ENCODE data around the gene MAPT. TPM values are rescaled to one million over a fixed set of nuclear protein-coding genes. Genes with fewer than 3 reads are reported as not detected.
"Not testable (repeated sequence)": the region's sequence is repeated elsewhere in the genome, so short reads cannot be mapped to it uniquely, and the experiment has no call there.

Gene MAPT
- total RNA-seq, 6 donors from 2014 or later, result 2.1 to 3.7 (median 2.8) TPM

DNA sequence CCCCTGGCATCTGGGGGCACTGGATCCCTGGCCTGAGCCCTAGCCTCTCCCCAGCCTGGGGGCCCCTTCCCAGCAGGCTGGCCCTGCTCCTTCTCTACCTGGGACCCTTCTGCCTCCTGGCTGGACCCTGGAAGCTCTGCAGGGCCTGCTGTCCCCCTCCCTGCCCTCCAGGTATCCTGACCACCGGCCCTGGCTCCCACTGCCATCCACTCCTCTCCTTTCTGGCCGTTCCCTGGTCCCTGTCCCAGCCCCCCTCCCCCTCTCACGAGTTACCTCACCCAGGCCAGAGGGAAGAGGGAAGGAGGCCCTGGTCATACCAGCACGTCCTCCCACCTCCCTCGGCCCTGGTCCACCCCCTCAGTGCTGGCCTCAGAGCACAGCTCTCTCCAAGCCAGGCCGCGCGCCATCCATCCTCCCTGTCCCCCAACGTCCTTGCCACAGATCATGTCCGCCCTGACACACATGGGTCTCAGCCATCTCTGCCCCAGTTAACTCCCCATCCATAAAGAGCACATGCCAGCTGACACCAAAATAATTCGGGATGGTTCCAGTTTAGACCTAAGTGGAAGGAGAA lies 118.2 kb downstream of the MAPT start:
- Histone ChIP-seq H3K4me1 (peaks cover 0 to 4% (median 1%) of the 10 kb centered on the region in 4 donors), H3K27ac (no peak overlapping the region), H3K36me3 (no peaks in the 10 kb centered on the region), H3K9me3 (no peaks in the 10 kb centered on the region), H3K27me3 (no peaks in the 10 kb centered on the region), H3K4me3 (no peak overlapping the region)
- WGBS, 2 donors, result 72 to 89% methylated on average over 9 to 11 of the region's 11 CpGs
- ATAC-seq (ENCODE audit: low FRiP score in 2 of 2), result no peak
- DNase-seq, result no peak
- TF ChIP-seq, protein P1, sequence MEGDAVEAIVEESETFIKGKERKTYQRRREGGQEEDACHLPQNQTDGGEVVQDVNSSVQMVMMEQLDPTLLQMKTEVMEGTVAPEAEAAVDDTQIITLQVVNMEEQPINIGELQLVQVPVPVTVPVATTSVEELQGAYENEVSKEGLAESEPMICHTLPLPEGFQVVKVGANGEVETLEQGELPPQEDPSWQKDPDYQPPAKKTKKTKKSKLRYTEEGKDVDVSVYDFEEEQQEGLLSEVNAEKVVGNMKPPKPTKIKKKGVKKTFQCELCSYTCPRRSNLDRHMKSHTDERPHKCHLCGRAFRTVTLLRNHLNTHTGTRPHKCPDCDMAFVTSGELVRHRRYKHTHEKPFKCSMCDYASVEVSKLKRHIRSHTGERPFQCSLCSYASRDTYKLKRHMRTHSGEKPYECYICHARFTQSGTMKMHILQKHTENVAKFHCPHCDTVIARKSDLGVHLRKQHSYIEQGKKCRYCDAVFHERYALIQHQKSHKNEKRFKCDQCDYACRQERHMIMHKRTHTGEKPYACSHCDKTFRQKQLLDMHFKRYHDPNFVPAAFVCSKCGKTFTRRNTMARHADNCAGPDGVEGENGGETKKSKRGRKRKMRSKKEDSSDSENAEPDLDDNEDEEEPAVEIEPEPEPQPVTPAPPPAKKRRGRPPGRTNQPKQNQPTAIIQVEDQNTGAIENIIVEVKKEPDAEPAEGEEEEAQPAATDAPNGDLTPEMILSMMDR (IDR thresholded peaks at IDR 0.05), result no peak
- TF ChIP-seq POLR2A (IDR thresholded peaks at IDR 0.05), result no peak
- TF ChIP-seq POLR2AphosphoS5 (IDR thresholded peaks at IDR 0.05), result no peak
- TF ChIP-seq EP300 (IDR thresholded peaks at IDR 0.05), result no peak

DNA sequence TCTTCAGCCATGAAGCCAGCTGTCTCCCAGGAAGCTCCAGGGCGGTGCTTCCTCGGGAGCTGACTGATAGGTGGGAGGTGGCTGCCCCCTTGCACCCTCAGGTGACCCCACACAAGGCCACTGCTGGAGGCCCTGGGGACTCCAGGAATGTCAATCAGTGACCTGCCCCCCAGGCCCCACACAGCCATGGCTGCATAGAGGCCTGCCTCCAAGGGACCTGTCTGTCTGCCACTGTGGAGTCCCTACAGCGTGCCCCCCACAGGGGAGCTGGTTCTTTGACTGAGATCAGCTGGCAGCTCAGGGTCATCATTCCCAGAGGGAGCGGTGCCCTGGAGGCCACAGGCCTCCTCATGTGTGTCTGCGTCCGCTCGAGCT lies 118.8 kb downstream of the MAPT start:
- H3K36me3 ChIP-seq, result no peaks in the 10 kb centered on the region
- no peaks in the 10 kb centered on the region for H3K27me3 ChIP-seq
- DNase-seq, result no peak
- peaks cover 0 to 4% (median 3%) of the 10 kb centered on the region in 4 donors for H3K4me1 ChIP-seq
- no peak overlapping the region for H3K4me3 ChIP-seq
- peak in 1 of 2 donors; percentile 32 for ATAC-seq (ENCODE audit: low FRiP score in 2 of 2)
- H3K9me3 ChIP-seq, result no peaks in the 10 kb centered on the region
- WGBS, 2 donors, result 96% methylated on average over 7 of the region's 7 CpGs; no CpG with 5 or more reads in 1 of the 2 donors
- no peak for TF ChIP-seq POLR2AphosphoS5 (IDR thresholded peaks at IDR 0.05)
- TF ChIP-seq POLR2A (IDR thresholded peaks at IDR 0.05), result no peak
- TF ChIP-seq EP300 (IDR thresholded peaks at IDR 0.05), result no peak
- TF ChIP-seq, protein P1 (IDR thresholded peaks at IDR 0.05), result no peak
- H3K27ac ChIP-seq, result no peak overlapping the region

DNA sequence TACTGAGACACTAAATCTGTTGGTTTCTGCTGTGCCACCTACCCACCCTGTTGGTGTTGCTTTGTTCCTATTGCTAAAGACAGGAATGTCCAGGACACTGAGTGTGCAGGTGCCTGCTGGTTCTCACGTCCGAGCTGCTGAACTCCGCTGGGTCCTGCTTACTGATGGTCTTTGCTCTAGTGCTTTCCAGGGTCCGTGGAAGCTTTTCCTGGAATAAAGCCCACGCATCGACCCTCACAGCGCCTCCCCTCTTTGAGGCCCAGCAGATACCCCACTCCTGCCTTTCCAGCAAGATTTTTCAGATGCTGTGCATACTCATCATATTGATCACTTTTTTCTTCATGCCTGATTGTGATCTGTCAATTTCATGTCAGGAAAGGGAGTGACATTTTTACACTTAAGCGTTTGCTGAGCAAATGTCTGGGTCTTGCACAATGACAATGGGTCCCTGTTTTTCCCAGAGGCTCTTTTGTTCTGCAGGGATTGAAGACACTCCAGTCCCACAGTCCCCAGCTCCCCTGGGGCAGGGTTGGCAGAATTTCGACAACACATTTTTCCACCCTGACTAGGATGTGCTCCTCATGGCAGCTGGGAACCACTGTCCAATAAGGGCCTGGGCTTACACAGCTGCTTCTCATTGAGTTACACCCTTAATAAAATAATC lies 119.3 kb downstream of the MAPT start:
- ATAC-seq (ENCODE audit: low FRiP score in 2 of 2) (no peak), DNase-seq (no peak)

DNA sequence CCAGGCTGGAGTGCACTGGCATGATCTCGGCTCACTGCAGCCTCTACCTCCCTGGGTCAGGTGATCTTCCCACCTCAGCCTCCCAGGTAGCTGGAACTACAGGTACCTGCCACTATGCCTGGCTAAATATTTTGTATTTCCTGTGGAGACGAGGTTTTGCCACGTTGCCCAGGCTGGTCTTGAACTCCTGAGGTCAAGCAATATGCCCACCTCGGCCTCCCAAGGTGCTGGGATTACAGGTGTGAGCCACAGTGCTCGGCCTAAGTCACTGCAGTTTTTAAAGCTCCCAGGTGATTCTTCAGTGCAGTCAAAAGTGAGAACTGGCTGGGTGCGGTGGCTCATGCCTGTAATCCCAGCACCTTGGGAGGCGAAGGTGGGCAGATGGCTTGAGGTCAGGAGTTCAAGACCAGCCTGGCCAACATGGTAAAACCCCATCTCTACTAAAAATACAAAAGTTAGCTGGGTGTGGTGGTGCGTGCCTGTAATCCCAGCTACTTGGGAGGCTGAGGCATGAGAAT lies 125.1 kb downstream of the MAPT start:
- not testable (repeated sequence) for H3K9me3 ChIP-seq; DNase-seq; ATAC-seq (ENCODE audit: low FRiP score in 2 of 2); H3K4me1 ChIP-seq; H3K36me3 ChIP-seq; H3K4me3 ChIP-seq; H3K27me3 ChIP-seq
- 85 to 92% methylated on average over 7 to 8 of the region's 8 CpGs for WGBS, 2 donors
- H3K27ac ChIP-seq, result peak overlapping the region in 2 of 4 donors; percentile 21 to 44

More for the DNA sequence above, 119.3 kb downstream of the MAPT start:
- H3K27me3 ChIP-seq, result no peaks in the 10 kb centered on the region
- TF ChIP-seq POLR2A (IDR thresholded peaks at IDR 0.05) (no peak), POLR2AphosphoS5 (IDR thresholded peaks at IDR 0.05) (no peak)
- TF ChIP-seq, protein P1 (IDR thresholded peaks at IDR 0.05), result no peak
- H3K4me3 ChIP-seq, result no peak overlapping the region
- no peak overlapping the region for H3K27ac ChIP-seq
- H3K4me1 ChIP-seq, result peaks cover 0 to 6% (median 5%) of the 10 kb centered on the region in 4 donors
- no peaks in the 10 kb centered on the region for H3K9me3 ChIP-seq
- WGBS, 2 donors, result 80 to 81% methylated on average over 9 of the region's 9 CpGs
- no peaks in the 10 kb centered on the region for H3K36me3 ChIP-seq

DNA sequence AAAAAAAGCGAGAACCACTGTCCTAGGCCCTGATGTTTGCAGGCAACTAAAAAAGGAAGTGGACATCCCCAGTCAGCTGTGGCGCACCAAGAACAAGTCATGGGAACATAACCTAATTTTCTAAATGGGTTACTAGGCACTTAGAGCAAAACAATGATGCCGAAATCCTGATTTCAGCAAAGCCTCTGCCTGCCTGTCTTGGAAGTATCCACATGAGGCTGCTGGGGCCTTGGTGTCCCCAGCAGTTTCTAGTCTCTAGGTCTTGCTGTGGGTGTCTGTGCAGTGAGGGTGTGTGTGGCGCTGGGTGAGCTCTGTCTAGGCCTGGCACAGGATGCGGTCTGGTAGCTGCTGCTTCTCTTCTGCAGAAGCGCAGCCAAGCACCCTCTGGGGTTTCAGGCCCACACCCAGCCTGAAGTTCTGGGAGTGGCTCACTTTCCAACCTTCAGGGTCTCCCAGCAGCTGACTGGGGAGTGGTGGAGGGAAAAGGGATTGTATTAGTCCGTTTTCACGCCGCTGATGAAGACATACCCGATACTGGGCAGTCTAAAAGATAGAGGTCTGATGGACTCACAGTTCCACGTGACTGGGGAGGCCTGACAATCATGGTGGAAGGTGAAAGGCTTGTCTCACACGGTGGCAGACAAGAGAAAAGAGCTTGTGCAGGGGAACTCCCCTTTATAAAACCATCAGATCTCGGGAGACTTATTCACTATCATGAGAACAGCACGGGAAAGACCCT lies 125.8 kb downstream of the MAPT start:
- Histone ChIP-seq H3K4me3 (no peak overlapping the region), H3K4me1 (peaks cover 0 to 5% (median 2%) of the 10 kb centered on the region in 4 donors), H3K9me3 (no peaks in the 10 kb centered on the region), H3K36me3 (peaks cover 0 to 10% (median 3%) of the 10 kb centered on the region in 4 donors), H3K27me3 (no peaks in the 10 kb centered on the region), H3K27ac (peak overlapping the region in 2 of 4 donors; percentile 40 to 54)
- TF ChIP-seq POLR2A (IDR thresholded peaks at IDR 0.05), result no peak
- TF ChIP-seq EP300 (IDR thresholded peaks at IDR 0.05), result no peak
- TF ChIP-seq POLR2AphosphoS5 (IDR thresholded peaks at IDR 0.05), result no peak
- 80 to 91% methylated on average over 12 to 13 of the region's 14 CpGs for WGBS, 2 donors
- peak; percentile 61 to 64 for ATAC-seq (ENCODE audit: low FRiP score in 2 of 2)
- peak in 1 of 2 donors; percentile 36 for DNase-seq
